Stimulated activated CD4-positive, alpha-beta T cell treated with anti-CD3 and anti-CD28 coated beads, Interleukin-2, amount 100 ng/mL, for 24 hours (primary cell): ENCODE data around the gene ABHD2.
"Not testable (repeated sequence)": the region's sequence is repeated elsewhere in the genome, so short reads cannot be mapped to it uniquely, and the experiment has no call there.

Experiments
- DNase-seq, 2 donors: peaks; one replicate each; pipeline ENCODE4 v3.0.0-alpha.2; 2020

ABHD2 gene

DNA sequence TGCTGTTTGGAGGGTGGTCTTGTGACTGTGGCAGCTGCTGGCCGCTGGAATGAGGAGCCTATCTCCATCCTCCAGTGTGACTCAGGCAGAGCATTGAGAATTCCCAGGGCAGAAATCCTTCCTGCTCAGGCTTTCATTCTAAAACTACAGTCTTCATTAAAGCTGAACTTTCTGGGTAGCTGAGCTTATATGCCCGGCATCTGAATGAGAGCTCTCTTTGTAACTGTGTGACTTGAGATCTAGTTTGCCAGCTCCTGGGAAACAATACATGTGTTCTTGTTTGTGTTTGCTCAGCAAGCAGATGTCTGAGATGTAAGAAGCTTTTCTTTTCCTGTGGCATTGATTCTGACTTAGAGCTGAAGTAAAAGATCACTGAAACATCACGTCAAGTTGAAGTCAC is 110.7 kb downstream of the ABHD2 start:
- DNase-seq: no peak

DNA sequence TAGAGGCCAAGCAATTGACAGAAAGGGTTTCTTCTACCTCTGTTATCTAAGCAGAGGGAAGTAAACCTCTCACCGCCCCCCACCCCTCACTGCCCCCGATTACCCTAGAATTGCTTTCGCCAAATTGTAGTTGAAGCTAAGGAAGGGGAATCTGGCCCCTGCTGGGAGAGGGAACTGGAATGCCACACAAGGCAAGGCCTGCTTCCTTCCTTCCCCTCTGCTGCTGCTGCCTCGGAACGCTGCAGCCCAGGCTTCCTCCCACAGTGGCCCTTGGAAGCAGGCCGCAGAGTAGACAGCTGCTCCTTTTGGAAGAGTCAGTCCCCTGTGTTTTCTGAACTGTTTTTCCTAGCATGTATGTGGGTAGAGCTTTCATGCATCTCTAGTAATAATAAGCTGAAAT is 111.5 kb downstream of the ABHD2 start:
- no peak for DNase-seq

DNA sequence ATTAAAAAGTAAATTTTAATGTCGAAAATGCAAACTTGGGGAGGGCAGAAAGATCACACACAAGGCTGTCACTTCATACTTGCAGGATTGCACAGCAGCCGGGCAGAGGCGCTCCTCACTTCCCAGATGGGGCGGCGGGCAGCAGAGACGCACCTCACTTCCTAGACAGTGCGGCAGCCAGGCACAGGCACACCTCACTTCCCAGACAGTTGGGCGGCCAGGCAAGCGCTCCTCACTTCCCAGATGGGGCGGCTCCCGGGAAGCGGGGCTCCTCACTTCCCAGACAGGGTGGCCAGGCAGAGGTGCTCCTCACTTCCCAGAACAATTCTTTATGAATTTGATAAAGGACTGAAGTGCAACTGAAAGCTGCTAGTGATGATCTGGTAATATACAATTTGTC is 111.9 kb downstream of the ABHD2 start:
- no peak for DNase-seq

DNA sequence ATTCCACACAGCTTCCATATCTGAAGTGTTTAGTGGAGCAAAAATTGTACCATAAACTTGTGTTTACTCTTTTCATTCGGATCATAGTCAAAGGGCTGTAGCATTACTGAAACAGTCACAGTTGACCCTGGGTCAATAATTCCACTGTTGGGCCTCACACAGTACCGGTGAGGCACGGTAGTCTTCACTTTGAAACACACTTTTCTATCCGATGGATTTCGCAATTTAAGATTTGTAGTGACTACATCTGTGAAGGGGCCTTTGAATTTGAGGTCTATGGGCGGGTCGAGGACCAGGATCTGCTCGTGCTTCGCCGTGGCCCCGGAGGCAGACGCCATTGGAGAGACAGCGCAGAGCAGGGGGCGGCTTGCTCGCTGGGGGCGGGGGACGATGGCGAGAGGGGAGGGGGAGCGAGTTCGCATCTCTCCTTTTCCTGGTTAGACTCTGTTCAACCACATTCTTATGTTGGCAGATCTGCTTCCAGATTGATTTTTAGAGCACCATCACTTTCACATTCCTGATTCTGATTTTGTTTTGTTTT is 113.3 kb downstream of the ABHD2 start:
- DNase-seq: no peak

DNA sequence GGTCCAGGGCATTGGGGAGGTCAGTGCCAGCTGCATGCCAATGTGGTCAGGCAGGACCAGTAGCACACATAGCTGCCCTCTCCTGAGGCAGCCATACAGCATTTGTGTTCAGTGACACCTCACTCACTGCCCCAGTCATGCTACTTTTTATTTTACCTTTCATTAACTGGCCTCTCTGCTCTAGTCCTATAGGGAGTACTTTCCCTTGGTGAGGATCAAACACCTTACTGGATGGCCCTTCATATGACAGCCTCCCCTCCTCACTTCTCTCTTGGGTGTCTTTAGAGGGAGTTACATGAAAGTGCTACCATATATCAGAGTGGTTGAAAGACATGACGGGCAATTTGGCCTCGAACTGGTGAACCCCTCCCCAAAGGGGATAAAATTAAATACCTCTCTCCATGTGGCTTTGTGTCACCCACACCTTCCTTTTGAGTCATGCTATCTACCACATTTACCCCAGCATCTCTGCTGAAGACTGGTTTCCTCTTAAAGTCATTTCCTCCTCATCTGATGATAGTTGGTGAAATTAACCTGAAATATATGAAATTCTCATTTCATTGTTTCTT is 115.5 kb downstream of the ABHD2 start:
- DNase-seq: peak; percentile 27 to 31

DNA sequence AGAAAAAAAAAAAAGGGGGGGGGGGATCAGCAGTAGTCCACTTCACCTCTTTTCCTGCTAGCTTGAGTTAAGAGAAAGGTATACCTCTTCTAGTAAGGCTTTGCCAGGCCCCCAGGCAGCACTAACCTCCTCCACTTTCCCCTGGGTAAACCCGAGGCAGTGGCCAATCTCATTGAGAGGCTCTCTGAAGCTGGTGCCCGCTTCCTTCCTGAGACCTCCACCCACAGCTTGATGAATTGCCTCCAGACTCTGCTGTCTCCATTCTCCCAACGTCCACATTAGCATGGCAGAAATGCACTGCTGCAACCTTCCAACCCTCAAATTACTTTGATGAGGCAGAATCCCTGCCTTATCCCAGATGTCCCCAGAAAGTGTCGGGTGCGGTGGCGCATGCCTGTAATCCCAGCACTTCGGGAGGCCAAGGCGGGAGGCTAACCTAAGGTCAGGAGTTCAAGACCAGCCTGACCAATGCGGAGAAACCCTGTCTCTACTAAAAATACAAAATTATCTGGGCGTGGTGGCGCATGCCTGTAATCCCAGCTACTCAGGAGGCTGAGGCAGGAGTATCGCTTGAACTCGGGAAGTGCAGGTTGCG is 117.8 kb downstream of the ABHD2 start:
- DNase-seq: no peak

DNA sequence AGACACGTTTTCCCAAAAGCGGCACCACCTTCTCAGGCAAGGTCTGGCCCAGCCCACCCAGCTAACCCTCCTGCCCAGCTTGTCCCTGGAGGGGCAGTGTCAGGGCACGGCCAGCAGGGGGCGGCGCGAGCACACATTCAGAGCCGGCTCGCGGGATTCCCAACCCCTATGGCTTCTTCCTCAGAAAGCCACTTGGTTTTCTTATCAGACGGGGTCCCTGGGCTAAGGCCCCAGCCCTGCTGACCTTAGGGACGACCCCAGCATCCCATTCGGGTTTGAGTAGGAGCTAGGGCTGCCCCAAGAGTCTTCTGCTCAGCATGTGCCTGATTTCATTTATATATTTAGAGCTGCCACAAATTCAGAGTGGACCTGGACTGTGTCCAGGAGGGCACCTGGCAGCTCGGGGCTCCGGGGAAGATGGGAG is 118.7 kb downstream of the ABHD2 start:
- DNase-seq: peak; percentile 81 to 82

DNA sequence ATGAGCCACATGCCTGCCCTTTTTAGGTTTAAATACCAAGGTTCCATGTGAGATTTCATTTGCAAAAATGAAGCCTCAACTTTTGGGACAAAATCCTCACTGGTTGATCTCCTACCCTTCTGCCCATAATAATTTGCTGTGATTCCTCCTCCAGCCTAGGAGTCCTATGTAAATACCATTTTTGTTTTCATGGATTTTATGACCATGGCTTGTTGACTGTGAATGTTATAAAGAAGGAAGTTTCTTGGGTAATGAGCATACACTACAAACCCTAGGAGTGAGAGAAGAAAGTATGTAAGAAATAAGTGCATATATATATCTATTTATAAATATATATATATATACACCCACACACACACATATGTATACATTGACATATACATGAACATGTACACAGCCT is 120.0 kb downstream of the ABHD2 start:
- no peak for DNase-seq

DNA sequence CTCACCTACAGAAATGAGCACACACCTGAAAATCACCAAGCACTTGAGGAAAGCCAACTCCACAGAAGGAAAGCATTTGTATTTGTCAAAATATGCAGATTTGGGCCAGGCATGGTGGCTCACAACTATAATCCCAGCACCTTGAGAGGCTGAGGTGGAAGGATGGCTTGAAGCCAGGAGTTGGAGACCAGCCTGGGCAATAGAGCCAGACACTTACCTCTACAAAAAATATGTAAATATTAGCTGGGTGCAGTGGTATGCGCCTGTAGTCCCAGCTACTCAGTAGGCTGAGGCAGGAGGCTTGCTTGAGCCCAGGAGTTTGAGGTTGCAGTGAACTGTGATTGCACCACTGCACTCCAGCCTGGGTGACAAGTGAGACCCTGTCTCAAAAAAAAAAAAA is 120.8 kb downstream of the ABHD2 start:
- DNase-seq: no peak

DNA sequence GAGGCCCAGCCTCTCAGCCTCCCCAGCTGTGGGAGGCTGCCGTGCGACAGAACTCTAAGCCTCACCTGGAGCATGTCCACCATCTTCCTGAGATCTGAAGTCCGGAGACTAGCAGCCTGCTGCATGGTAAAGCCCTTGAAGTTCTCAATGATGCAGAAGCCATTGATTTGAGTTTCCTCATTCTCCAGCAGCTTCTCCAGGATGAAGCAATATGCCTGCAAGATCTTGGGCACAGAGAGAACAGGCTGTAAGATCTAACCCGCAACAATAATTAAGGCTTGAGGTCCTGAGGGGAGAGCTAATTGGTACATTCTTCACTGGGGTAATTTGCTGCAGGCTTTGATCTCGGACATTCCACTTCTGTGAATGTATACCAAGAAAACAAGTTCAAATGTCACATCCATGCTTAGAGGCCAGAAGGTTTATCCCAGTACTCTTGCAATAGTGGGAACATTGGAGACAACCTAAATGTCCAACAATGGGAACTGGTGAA is 123.5 kb downstream of the ABHD2 start:
- no peak for DNase-seq

DNA sequence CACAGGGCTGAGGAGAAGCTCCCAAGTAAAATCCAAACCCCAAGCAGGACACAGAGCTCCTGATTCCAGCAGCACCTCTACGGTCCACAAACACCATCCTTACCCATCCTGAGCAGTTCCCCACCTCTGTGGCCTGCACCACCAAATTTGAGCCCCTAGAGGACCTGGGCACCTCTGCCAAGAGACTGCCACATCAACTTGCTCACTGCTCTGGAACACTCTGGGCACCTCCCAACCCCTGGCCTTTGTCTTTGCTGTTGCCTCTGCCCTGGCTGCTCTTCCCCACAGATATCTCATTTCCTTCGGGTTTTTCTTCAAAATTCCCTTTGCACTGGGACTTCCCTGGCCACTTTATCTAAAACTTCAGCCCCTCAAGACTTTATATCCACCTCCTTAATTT is 127.4 kb downstream of the ABHD2 start:
- no peak for DNase-seq

DNA sequence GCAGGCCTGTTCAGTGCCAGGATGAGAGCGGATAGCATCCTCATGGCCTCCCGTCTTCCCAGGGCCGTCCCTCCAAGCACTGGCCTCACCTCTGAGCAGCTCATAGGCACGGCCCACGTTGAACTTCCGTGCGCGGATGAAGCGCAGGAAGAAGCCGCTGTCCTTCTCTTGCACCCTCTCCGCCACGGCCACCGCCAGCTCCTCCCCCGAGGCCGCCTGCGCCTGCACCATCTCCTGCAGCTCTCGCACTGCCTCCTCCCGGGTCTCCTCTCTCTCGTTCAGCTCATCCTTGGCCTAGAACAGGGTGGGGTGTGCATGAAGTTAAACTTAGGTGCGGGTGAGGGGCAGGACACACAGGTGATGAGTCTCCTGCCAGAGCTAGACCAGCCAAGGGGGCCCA is 128.8 kb downstream of the ABHD2 start:
- no peak for DNase-seq

DNA sequence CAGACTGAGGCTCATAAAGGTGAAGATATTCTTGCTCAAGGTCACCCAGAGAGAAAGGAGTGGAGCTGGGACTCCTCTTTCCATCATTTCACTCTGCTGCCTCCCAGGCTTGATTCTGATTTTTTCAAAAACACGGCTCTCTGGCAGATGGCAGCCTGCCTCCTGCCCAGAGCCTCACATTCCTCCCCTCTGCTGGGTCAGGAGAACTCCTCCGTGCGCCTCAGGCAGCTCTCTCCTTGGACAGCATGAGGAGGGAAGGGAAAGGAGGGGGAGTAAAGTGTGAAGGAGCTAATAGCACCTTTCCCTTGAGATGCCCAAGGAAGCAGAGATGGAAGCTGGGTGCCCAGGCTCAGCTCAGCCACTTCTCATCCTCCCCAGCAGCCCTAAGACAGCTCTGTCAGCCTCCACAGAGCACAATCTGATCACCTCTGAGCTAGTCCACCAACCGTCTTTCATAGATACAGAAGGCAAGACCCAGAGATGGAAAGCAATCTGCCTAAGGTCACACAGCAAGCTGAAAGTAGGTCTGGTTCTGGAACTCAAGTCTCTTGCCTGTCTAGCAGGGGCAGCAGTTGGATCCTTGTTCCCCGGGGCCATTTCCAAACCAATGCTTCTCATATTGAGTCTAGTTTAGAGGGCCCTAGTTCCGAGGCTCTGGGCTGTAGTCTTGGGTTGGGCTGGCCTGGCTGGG is 129.6 kb downstream of the ABHD2 start:
- no peak for DNase-seq

DNA sequence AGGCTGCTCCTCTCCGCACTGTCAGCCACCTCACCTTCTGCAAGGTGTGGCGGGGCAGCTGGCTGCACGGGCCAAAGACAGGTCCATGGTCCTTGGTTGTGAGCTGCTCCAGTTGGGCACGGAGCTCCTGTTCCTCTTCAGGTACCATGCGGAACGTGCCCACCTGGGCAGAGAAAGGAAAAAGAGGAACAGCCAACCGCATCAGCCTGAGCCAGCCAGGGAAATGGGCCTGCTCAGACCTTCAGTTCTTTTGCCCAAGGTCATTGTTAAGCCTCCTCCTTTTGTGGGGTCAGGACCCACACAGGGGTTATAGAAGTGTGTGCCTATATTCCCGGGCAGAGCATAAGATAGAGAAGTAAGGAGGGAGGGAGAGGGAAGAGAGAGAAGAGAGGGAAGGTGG is 130.3 kb downstream of the ABHD2 start:
- DNase-seq: no peak

DNA sequence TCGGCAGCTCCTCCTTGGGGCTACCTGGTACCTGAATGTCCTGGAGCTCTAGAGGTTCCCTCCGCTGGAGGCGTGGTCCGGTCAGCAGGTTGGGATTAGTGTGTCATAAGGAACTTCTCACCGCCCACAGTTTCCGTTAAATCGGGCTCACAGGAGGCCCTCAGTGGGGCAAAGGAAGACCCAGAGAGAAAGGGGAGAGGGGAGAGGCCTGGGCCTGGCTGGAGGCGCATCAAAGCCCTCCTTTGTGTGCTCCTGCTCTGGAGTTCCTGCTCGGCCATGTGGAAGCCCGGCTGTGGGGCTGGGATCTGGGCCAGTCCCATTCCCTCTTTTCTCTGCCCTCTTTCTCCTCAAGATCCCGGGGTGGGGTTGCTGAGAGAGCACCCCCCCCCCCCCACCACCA is 133.3 kb downstream of the ABHD2 start, which contains the start of gene RLBP1:
Gene RLBP1, minus strand, starts transcription at position 37 of the 400 bp plus-strand sequence. CDS start 2,604 bp downstream, outside the sequence.
- DNase-seq: no peak

DNA sequence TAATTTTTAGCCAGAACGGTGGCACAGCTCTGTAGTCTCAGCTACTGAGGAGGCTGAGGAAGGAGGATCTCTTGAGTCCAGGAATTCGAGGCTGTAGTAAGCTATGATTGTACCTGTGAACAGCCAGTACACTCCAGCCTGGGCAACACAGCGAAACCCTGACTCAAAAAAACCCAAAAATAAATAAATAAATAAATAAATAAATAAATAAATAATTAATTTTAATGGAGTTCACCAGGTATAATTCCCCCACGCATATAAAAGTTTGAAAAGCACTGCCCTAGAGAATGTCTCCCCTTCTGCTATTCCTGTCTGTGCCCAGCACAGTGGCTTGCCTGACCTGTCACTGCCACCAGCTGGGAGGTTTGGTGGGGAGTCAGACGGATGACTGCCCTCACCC is 137.3 kb downstream of the ABHD2 start:
- no peak for DNase-seq

DNA sequence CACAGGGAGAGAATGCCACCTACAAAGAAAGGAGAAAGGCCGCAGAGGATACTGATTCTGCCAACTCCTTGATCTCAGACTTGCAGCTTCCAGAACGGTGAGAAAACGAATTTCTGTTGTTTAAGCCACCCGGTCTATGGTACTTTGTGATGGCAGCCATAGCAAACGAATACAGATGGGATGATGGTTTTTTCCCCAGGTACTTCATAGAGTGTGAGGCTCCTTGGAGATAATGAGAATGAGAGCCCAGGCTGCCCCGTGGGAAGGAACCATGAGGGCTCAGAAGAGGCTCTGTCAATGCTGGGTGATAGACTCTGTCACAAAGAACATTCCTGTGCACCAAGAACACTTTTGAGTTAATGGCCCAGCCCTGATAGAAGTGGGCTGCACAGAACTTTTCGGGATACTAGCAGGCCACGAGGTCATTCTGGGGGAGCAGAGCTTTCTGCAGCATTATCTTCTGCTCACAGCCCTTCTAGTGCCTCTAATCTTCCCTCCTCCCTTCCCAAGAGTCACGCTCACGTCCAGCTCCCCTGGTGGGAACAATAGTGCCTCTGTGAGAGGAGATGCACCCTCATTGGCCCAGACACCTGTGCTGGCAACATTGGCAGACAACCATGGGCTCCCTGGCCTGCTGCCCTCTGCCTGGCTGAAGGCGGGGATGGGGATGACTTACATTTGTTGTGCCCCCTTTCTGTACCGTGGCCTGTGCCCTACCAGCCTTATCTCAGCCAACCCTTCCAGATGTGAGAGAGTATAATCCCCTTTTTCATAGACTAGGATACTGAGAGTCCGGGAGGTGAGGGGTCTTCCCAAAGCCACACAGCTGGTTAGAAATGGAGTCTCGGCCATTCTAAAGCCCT is 138.3 kb downstream of the ABHD2 start:
- DNase-seq: no peak

DNA sequence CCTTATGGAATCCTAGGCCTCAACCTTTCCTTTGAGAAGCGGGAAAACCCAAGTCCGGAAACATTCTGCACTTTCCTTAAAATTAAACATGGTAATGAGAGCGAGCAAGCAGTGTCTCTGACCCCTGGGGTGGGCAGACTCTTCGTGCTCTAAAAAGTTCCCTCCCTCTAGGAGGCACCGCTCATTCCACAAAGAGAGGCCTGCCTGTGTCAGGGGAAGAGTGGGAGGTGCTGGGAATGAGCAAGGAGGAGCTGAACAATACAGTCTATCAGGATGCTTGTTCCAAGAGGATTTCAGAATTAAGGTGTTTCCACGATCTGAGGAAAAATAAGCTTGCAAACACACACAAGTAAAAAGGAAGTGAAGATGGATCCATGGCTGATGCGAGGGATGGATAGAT is 139.2 kb downstream of the ABHD2 start:
- no peak for DNase-seq

DNA sequence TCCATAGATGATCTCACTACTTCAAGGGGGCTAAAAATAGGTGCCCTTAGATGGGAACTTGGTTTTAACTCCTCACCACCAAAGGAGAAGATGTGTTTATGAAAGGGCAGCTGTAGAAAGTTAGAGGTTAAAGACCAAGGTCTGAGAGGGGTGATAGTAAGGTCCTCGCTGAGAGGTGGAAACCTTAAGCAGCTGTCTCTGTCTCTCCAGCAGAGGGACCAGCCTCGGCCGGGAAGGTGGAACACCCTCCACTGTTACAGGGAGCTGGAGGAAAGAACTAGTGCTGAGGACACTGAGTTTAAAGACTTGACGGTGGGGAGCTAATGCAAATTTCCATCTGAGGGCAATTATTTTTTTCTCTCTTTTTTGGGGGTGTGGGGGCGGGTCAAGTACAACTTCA is 142.0 kb downstream of the ABHD2 start:
- no peak for DNase-seq

DNA sequence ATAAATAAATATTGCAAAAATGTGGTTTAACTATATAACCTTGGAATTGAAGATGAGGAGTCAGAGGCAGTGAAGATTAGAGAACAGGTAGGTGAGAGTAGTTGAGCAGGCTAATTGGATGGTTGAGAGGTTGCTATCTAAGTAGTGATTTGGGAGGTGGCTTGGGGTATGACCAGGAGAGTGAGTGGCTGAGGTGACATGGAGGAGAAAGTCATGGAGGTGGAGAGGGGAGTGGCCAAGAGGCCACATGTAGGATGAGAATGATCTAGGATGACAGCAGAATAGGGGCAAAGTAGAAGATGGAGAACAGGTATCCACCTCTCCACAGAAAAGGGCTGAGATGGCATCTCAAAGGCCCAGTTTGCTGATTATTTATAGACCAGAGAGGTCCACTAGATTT is 143.6 kb downstream of the ABHD2 start:
- DNase-seq: no peak

DNA sequence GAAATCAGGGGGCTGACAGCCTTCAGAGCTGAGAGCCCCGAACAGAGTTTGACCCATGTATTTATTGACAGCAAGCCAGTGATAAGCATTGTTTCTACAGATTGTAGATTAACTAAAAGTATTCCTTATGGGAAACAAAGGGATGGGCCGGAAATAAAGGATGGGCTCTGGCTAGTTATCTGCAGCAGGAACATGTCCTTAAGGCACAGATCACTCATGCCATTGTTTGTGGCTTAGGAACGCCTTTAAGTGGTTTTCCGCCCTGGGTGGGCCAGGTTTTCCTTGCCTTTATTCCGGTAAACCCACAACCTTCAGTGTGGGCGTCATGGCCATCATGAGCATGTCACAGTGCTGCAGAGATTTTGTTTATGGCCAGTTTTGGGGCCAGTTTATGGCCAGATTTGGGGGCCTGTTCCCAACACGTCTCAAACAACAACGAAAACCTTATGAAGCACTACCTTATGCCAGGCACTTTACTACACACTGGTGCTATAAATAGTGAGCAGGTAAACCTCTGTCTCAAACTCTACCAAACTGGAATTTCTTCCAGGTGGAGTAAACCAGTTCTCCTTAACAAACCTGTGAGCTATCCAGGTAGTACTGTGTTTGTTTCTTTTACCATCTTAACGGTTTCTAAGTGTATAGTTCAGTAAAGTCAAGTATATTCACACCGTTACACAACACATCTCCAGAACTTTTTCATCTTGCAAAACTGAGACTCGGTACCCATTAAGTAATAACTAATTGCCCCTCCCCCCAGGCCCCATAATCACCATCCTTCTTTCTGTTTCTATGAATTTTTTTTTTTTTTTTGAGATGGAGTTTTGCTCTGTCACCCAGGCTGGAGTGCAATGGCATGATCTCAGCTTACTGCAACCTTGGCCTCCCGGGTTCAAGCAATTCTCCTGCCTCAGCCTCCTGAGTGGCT is 151.9 kb downstream of the ABHD2 start:
- not testable (repeated sequence) for DNase-seq
